NCI-H2196 treated with DMSO at 0.1 percent for 48 hours (cell line): ENCODE measurements around the gene RPSA.
"Not testable (repeated sequence)": the region's sequence is repeated elsewhere in the genome, so short reads cannot be mapped to it uniquely, and the experiment has no call there.

Experiments used
- DNase-seq: peaks from one replicate; lab custom pipeline; 2025; ENCODE audit not compliant: unreplicated experiment; lab: John Stamatoyannopoulos, UW

Gene RPSA

GRCh38 chr3:39419742-39420315 is 13.3 kb downstream of the RPSA start:
- DNase-seq, result no peak

DNA sequence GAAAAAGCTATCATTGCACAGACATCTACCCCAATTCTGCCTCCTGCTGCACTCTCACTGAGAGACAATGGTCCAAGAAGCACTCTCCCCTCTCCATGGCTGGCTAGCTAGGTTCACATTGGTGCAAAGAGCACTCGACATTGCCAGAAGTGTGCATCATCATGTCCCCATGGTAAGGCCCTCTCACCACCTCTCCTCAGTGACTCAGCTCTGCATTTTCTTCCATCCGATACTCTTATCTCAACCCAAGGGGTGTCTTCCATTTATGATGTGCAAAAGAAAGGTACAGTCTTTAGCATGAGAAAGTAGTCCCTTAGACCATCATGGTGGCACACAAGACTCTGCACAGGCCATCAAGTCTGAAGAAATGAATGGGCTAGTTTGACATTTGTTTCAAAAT is 14.0 kb downstream of the RPSA start:
- DNase-seq, result no peak

GRCh38 chr3:39423436-39423970 is 17.0 kb downstream of the RPSA start:
- no peak for DNase-seq

- DNase-seq, result no peak
Measured at GRCh38 chr3:39426312-39426711, 19.8 kb downstream of the RPSA start.

DNA sequence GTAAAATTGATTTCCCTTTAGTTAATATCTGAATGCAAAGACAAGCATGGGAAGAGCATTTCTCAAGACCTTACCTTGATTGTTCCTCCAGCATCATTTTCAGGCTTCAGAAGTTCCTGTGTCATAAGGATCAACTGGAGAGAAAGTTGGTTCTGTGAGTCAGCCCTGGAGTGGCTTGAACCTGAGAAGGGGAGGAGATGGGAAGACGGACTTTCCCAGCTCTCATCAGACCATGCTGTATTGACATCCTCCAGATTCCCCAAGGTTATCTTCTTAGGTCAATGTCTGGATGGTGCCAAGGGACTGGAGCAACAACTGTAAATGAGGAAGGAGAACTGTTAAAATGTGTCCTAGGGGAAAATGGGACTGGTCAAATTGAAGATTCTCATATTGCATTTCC is 21.0 kb downstream of the RPSA start:
- DNase-seq, result no peak

DNA sequence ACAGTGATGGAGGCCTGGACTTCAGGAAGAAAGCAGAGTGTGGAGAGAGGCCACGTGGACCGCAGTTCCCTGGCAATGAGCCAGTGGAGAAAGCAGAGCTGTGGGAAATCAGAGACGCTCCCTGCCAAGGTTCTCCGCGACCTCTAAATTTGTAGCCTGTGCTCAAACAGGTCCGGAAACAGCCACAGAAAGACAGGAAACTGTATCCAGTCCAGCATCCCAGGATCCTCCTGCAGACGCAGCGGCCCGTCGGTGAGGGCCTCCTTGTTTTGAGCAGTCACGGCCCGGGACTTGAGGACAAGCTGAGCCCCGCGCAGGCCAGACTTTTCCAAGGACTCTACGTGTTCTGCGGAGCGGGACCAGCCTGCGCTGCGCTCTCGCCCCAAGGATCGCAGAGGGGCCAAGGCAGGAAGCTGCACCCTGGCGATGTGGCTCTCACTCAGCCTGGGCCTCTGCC is 22.3 kb downstream of the RPSA start:
- DNase-seq, result no peak

- DNase-seq, result no peak
Measured at GRCh38 chr3:39429466-39429865, 22.9 kb downstream of the RPSA start.

DNA sequence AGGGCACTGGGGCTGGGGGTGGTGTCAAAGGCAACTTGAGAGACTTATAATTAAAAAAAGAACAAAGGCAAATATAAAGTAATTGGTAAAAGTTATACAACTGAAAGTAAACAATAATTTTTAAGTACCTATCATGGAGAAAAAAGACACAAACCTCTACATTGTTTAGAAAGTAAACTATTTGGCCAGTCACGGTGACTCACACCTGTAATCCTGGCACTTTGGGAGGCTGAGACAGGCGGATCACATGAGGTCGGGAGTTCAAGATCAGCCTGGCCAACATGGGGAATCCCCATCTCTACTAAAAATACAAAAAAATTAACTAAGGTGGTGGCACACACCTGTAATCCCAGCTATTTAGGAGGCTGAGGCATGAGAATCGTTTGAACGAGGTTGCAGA is 25.8 kb downstream of the RPSA start:
- no peak for DNase-seq

DNA sequence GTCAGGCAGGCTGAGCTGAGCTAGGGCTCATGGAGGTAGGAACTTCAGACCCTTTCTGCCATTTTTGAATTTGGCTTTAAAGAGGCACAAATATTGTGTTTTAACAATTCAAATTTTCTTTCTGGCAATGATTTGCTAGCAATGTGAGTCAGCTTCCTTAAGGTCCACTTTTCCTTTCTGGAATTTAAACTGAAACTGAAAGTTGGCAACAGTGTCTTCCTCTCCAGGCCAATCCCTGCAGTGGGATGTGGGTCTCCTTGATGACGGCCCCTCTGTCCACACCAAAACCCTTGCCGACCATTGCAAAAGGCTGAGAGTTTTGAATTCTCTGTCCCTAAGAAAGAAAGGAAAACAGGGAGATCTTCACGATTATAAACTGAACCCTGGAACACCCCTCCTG is 27.1 kb downstream of the RPSA start:
- DNase-seq, result no peak

DNA sequence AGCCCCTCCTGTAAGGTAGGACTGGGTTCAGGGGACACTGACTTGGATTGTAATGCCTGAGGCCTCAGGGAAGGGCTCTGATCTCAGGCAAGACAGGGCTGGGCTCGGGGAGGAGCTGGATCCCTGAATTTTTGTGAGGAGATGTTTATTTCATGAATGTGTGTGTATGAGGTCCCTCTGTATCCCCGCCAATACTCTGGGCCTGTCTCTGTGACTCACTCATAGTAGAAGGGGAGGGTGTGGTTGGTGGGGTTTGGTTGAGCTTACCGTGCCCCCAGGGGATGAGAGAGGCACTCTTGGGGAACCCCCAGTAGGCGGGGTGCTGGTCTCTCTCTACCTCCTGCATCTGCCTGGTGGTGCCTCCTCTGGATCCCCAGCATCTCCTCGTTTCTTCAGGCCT is 28.1 kb downstream of the RPSA start:
- no peak for DNase-seq

DNA sequence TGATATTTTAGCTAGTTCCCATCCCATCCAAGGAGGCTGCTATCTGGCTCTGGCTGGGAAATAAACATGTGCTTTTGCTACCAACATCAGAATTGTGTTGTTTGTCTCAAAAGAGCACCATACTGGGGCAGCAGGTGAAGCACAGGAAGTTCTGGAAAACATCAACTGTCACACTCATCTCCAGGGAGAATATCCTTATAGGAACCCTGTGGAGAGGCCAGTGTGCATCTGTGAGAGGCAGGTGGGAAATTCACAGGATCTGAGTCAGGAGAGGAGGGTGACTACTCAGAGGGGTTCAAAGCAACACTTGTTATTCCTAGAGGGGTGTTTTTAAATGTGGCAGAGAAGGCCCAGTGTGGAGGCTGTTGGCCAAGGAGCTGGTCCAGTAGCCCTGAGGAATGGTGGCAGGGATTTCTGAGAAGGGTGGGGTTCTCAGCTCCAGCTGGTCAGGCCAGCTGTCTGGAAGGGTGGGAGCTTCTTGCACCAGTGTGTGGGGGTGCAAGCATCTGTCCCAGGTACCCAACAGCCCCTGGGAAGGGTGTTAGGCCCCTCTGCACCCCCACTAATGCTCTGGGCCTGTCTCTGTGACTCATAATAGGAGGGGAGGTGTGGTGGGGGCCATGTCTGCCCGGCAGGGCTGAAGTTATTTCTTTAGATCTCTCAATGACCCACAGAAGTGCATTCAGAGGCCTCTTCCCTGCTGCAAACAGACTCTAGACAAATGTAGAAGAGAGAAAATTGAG is 28.7 kb downstream of the RPSA start:
- no peak for DNase-seq

- DNase-seq, result no peak
Measured at GRCh38 chr3:39438880-39439279, 32.4 kb downstream of the RPSA start.

GRCh38 chr3:39440316-39440715 is 33.8 kb downstream of the RPSA start:
- DNase-seq, result no peak

GRCh38 chr3:39443530-39443929 is 37.0 kb downstream of the RPSA start:
- DNase-seq, result no peak

GRCh38 chr3:39445927-39446326 is 39.4 kb downstream of the RPSA start:
- no peak for DNase-seq

- no peak for DNase-seq
Measured at GRCh38 chr3:39446444-39446843, 39.9 kb downstream of the RPSA start.

- peak; percentile 43 for DNase-seq
Measured at GRCh38 chr3:39447637-39448483, 41.3 kb downstream of the RPSA start.

GRCh38 chr3:39448506-39449233 is 42.1 kb downstream of the RPSA start:
- DNase-seq, result no peak

- no peak for DNase-seq
Measured at GRCh38 chr3:39449796-39450195, 43.3 kb downstream of the RPSA start.

DNA sequence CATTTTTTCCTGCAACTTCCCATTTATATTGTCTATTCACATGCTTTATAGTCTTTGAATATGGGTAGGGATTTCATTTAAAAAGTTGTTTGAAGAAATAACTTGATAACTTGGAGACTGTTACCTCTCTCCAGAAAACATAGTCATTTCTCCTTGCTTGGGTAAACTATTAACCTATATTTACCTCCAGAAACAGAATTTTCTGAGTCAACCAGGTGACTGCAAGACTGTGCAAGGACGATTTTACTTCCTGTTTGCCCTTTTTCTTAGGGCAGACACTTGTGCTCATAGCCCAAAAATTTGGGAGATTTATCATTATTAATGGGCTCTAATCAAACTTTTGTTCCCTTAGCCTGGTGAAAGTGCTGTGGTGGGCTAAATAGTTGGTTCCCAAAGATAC is 46.6 kb downstream of the RPSA start:
- no peak for DNase-seq

DNA sequence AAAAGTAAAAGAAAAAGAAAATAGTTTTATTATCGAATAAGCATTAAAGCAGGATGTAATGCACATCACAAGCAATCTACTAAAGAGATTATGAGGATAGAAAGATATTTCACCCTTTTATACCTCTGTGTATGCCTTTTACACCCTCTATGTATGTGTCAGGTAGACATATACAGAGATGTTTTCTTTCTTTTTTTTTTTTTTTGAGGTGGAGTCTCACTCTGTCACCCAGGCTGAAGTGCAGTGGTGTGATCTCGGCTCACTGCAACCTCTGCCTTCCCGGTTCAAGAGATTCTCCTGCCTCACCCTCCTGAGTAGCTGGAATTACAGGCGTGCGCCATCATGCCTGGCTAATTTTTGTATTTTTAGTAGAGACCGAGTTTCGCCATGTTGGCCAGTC is 47.4 kb downstream of the RPSA start:
- DNase-seq, result not testable (repeated sequence)
